ENCODE data around the gene TKT. TPM values are rescaled to one million over a fixed set of nuclear protein-coding genes. Genes with fewer than 3 reads are reported as not detected.

Gene TKT, protein sequence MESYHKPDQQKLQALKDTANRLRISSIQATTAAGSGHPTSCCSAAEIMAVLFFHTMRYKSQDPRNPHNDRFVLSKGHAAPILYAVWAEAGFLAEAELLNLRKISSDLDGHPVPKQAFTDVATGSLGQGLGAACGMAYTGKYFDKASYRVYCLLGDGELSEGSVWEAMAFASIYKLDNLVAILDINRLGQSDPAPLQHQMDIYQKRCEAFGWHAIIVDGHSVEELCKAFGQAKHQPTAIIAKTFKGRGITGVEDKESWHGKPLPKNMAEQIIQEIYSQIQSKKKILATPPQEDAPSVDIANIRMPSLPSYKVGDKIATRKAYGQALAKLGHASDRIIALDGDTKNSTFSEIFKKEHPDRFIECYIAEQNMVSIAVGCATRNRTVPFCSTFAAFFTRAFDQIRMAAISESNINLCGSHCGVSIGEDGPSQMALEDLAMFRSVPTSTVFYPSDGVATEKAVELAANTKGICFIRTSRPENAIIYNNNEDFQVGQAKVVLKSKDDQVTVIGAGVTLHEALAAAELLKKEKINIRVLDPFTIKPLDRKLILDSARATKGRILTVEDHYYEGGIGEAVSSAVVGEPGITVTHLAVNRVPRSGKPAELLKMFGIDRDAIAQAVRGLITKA
- total RNA-seq = 100 to 1,000 TPM; 497 to 698 (median 627) TPM

DNA sequence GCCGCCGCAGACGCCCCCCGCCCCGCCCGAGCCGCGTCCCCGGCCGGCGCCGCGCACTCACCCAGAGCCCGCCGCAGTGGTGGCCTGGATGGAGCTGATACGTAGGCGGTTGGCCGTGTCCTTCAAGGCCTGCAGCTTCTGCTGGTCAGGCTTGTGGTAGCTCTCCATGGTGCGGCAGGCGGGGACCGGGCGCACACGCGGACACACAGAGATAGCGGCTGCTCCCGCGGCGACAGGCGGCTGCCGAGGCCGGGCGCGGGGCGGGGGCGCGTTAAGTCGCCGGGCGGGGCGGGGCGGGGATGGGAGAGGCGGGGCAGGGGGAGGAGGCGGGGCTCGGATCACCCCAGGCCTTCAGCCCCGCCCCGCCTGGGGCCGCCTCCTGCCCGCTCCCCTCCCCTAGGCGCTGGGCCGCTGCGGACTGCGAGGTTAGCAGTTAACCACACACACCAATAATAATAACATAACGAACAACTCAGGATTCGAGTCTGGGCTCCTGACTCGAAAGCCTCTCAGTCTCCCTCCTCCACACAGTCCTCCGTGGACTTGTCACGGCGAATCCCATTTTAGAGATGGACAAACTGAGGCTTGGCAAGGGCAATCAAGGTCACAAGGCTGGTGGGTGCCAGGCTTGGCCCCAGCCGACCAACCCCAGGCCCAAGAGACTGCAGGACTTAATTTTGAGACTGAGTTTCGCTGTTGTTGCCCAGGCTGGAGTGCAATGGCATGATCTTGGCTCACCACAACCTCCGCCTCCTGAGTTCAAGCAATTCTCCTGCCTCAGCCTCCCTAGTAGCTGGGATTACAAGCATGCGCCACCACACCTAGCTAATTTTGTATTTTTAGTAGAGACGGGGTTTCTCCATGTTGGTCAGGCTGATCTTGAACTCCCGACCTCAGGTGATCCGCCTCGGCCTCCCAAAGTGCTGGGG is at the start of gene TKT:
TSS of gene TKT (minus strand) at position 248 of the 929 bp plus-strand sequence. CDS start at position 168, 80 bp downstream.
- H3K27me3 ChIP-seq = no peaks in the 10 kb centered on the region
- peaks cover 31 to 59% (median 38%) of the 10 kb centered on the region in 3 donors for H3K4me1 ChIP-seq
- DNase-seq = peak; percentile 40
- intact Hi-C loops (cut with DNase I) = no loop called here
- H3K4me3 ChIP-seq = peak within 1 kb of the TSS; percentile 74 to 99 (median 94)
- 58 to 88% methylated on average over 8 to 13 of the region's 66 CpGs for WGBS, 2 donors
- H3K9me3 ChIP-seq = no peaks in the 10 kb centered on the region
- peak within 1 kb of the TSS; percentile 92 to 96 (median 94) for H3K27ac ChIP-seq
- peaks cover 0 to 3% (median 0%) of the 10 kb centered on the region in 3 donors for H3K36me3 ChIP-seq
- TF ChIP-seq, protein P1, sequence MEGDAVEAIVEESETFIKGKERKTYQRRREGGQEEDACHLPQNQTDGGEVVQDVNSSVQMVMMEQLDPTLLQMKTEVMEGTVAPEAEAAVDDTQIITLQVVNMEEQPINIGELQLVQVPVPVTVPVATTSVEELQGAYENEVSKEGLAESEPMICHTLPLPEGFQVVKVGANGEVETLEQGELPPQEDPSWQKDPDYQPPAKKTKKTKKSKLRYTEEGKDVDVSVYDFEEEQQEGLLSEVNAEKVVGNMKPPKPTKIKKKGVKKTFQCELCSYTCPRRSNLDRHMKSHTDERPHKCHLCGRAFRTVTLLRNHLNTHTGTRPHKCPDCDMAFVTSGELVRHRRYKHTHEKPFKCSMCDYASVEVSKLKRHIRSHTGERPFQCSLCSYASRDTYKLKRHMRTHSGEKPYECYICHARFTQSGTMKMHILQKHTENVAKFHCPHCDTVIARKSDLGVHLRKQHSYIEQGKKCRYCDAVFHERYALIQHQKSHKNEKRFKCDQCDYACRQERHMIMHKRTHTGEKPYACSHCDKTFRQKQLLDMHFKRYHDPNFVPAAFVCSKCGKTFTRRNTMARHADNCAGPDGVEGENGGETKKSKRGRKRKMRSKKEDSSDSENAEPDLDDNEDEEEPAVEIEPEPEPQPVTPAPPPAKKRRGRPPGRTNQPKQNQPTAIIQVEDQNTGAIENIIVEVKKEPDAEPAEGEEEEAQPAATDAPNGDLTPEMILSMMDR (IDR thresholded peaks at IDR 0.05) = peak in 1 of 6 experiments; percentile 3
- peak in 2 of 4 donors; percentile 55 to 83 for TF ChIP-seq POLR2A (IDR thresholded peaks at IDR 0.05)

DNA sequence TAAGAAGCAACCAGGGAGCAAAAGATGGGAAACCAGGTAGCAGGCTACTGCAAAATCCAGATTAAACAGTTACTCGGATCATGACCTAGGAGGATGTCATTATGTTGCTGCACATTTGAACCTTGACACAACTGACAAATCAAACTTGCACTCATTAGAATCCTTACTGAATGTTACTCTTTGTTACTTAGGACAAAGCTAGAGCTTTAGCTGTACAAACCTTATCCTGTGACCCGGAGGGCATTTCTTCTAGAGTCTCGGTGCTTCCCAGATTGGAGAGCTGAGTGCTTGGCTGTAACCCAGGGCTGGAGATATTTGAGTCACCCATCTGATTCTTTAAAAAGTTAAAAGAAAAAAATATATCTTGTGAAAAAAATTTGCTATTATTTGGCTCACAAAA is 48.1 kb upstream of the TKT start:
- Histone ChIP-seq H3K27me3 (no peaks in the 10 kb centered on the region), H3K36me3 (peaks cover 0 to 85% (median 17%) of the 10 kb centered on the region in 3 donors), H3K27ac (peak overlapping the region in 1 of 4 donors; percentile 4), H3K4me1 (peaks cover 0 to 25% (median 2%) of the 10 kb centered on the region in 3 donors), H3K4me3 (no peak overlapping the region), H3K9me3 (no peaks in the 10 kb centered on the region)
- WGBS, 2 donors = 15 to 44% methylated on average over 3 of the region's 3 CpGs
- TF ChIP-seq, protein P1 (IDR thresholded peaks at IDR 0.05) = no peak
- no peak for TF ChIP-seq POLR2A (IDR thresholded peaks at IDR 0.05)
- intact Hi-C loops (cut with DNase I) = loop anchor here (10.0 kb wide), 1 partner anchor 401 kb away; no protein-coding TSS in a partner anchor
- no peak for DNase-seq

DNA sequence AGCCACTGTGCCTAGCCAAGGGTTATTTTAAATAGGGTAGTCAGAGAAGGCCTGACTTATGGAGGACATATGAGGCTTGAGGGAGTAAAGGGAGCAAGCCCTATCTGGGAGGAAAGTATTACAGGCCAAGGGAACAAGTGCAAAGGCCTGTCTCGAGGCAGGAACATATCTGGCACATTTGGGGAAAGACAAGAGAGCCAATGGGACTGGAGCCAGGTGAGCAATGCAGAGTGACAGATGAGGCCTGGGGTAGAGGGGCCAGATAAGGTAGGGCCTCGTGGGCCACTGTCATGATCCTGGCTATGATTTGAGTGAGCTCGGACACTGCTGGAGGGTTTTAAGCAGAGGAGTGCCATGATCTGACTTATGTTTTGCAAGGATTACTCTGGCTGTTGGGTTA is 47.7 kb upstream of the TKT start:
- WGBS, 2 donors = 43 to 46% methylated on average over 3 of the region's 3 CpGs
- H3K4me1 ChIP-seq = peaks cover 0 to 25% (median 2%) of the 10 kb centered on the region in 3 donors
- H3K9me3 ChIP-seq = no peaks in the 10 kb centered on the region
- no peak overlapping the region for H3K4me3 ChIP-seq
- H3K36me3 ChIP-seq = peaks cover 0 to 85% (median 14%) of the 10 kb centered on the region in 3 donors
- no peak for TF ChIP-seq POLR2A (IDR thresholded peaks at IDR 0.05)
- TF ChIP-seq, protein P1 (IDR thresholded peaks at IDR 0.05) = no peak
- intact Hi-C loops (cut with DNase I) = loop anchor here (10.0 kb wide), 1 partner anchor 401 kb away; no protein-coding TSS in a partner anchor
- H3K27ac ChIP-seq = peak overlapping the region in 1 of 4 donors; percentile 5
- no peaks in the 10 kb centered on the region for H3K27me3 ChIP-seq
- no peak for DNase-seq

DNA sequence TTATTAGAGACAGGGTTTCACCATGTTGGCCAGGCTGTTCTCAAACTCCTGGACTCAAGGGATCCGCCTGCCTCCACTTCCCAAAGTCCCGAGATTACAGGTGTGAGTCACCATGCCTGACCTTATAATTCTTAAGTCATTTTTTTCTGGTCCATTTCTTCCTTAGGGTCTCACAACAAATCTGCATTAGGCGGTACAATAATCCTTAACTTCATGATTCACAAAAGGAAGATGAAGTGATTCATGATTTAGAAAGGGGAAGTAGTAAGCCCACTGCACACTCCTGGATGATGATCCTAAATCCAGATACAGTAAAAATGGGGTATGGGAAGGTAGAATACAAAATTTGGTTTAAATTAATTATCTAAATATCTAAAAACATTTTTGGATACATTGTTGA is 45.0 kb upstream of the TKT start:
- intact Hi-C loops (cut with DNase I) = loop anchor here (10.0 kb wide), 1 partner anchor 404 kb away; no protein-coding TSS in a partner anchor
- H3K4me1 ChIP-seq = peaks cover 0 to 25% (median 2%) of the 10 kb centered on the region in 3 donors
- H3K4me3 ChIP-seq = no peak overlapping the region
- H3K9me3 ChIP-seq = no peaks in the 10 kb centered on the region
- no peaks in the 10 kb centered on the region for H3K27me3 ChIP-seq
- no peak for DNase-seq
- TF ChIP-seq POLR2A (IDR thresholded peaks at IDR 0.05) = no peak
- TF ChIP-seq, protein P1 (IDR thresholded peaks at IDR 0.05) = no peak
- H3K27ac ChIP-seq = no peak overlapping the region
- peaks cover 0 to 90% (median 11%) of the 10 kb centered on the region in 3 donors for H3K36me3 ChIP-seq
- 65 to 71% methylated on average over 3 of the region's 3 CpGs for WGBS, 2 donors

Measured in esophagus squamous epithelium (tissue), 5 donors.